Calu3 (cell line): ENCODE results near the gene ABLIM2. TPM values are rescaled to one million over a fixed set of nuclear protein-coding genes. Genes with fewer than 3 reads are reported as not detected.

Experiments used
- BruUV-seq: library from RNA; stranded (reverse); fragments of 400-500 nt; replicated peaks from 2 replicates; lab custom pipeline; 2021; lab: Mats Ljungman, UMichigan
- CTCF ChIA-PET: fragments of 300-600 bp; sonication (Branson Sonifier 250); formaldehyde crosslinking; loops from one replicate; lab custom pipeline; 2022; ENCODE audit warnings: antibody characterized with exemption; lab: Charles Lee
- DNase-seq: peaks from one replicate; pipeline ENCODE4 v3.0.0; 2022
- H3K27ac Mint-ChIP-seq: one replicate; pipeline ENCODE4 v1.8.0; 2022; ENCODE audit warnings: mixed read lengths; ENCODE audit not compliant: unreplicated experiment
- H3K27me3 Mint-ChIP-seq: one replicate; pipeline ENCODE4 v1.8.0; 2022; ENCODE audit warnings: mixed read lengths; ENCODE audit not compliant: unreplicated experiment
- H3K36me3 Mint-ChIP-seq: one replicate; pipeline ENCODE4 v1.8.0; 2022; ENCODE audit warnings: mild to moderate bottlenecking, moderate library complexity, mixed read lengths; ENCODE audit not compliant: insufficient read depth, unreplicated experiment
- H3K4me1 Mint-ChIP-seq: one replicate; pipeline ENCODE4 v1.8.0; 2022; ENCODE audit warnings: mild to moderate bottlenecking, low read depth, mixed read lengths; ENCODE audit not compliant: unreplicated experiment
- H3K4me3 Mint-ChIP-seq: one replicate; pipeline ENCODE4 v1.8.0; 2022; ENCODE audit warnings: mild to moderate bottlenecking, low read depth, moderate library complexity, mixed read lengths; ENCODE audit not compliant: unreplicated experiment
- H3K9me3 Mint-ChIP-seq: one replicate; pipeline ENCODE4 v1.8.0; 2022; ENCODE audit warnings: low read depth, mixed read lengths; ENCODE audit not compliant: unreplicated experiment
- CTCF ChIP-seq: fragments of 200-600 bp; IDR thresholded peaks from one replicate; pipeline ENCODE4 v1.8.0; 2022; ENCODE audit warnings: antibody characterized with exemption; ENCODE audit not compliant: unreplicated experiment
- intact Hi-C: fragments of 100-400 bp; cut with micrococcal nuclease; formaldehyde crosslinking; loops from one replicate; pipeline ENCODE4 v1.10.0; 2022; ENCODE audit not compliant: unreplicated experiment
- total RNA-seq: library from RNA; stranded (reverse); gene quantifications from 2 replicates; pipeline ENCODE4 v1.2.3, GENCODE V29; 2022

The ABLIM2 gene
- total RNA-seq, 1 experiment from 2014 or later = 1.0 TPM

- no peak for DNase-seq
- BruUV-seq = no TSS peak
- TF ChIP-seq CTCF = no peak
These were observed 3.6 kb downstream of the ABLIM2 start for GRCh38 chr4:8155048-8155447.

GRCh38 chr4:8153441-8153840 is 5.2 kb downstream of the ABLIM2 start:
- H3K27me3 Mint-ChIP-seq = peaks cover 44% of the 10 kb centered on the region
- DNase-seq = no peak
- H3K4me1 Mint-ChIP-seq = no peaks in the 10 kb centered on the region
- CTCF ChIA-PET = interaction anchor here (0.5 kb wide), 1 partner anchor 9 kb away, joined by 4 read pairs; no protein-coding TSS in a partner anchor
- no peak for TF ChIP-seq CTCF
- no peak overlapping the region for H3K27ac Mint-ChIP-seq
- no peaks in the 10 kb centered on the region for H3K36me3 Mint-ChIP-seq
- H3K9me3 Mint-ChIP-seq = no peaks in the 10 kb centered on the region
- no TSS peak for BruUV-seq
- no peak overlapping the region for H3K4me3 Mint-ChIP-seq
- intact Hi-C loops = no loop called here

More at GRCh38 chr4:8155048-8155447, 3.6 kb downstream of the ABLIM2 start:
- Mint-ChIP-seq H3K27me3 (peaks cover 53% of the 10 kb centered on the region), H3K36me3 (peaks cover 6% of the 10 kb centered on the region), H3K27ac (no peak overlapping the region), H3K4me3 (no peak overlapping the region), H3K9me3 (no peaks in the 10 kb centered on the region), H3K4me1 (no peaks in the 10 kb centered on the region)
- CTCF ChIA-PET = no interaction called here
- intact Hi-C loops = no loop called here

- CTCF ChIA-PET = interaction anchor here (0.5 kb wide), 1 partner anchor 10 kb away, joined by 4 read pairs; no protein-coding TSS in a partner anchor
- no peak overlapping the region for H3K4me3 Mint-ChIP-seq
These were observed 5.8 kb downstream of the ABLIM2 start for GRCh38 chr4:8152865-8153257.

GRCh38 chr4:8152090-8152864 is 6.3 kb downstream of the ABLIM2 start:
- H3K36me3 Mint-ChIP-seq = no peaks in the 10 kb centered on the region
- no peaks in the 10 kb centered on the region for H3K9me3 Mint-ChIP-seq
- H3K27ac Mint-ChIP-seq = no peak overlapping the region
- BruUV-seq = no TSS peak
- H3K4me3 Mint-ChIP-seq = no peak overlapping the region
- H3K4me1 Mint-ChIP-seq = no peaks in the 10 kb centered on the region
- intact Hi-C loops = no loop called here
- no peak for DNase-seq
- TF ChIP-seq CTCF = no peak
- peaks cover 48% of the 10 kb centered on the region for H3K27me3 Mint-ChIP-seq
- CTCF ChIA-PET = no interaction called here

More at GRCh38 chr4:8152865-8153257, 5.8 kb downstream of the ABLIM2 start:
- no peaks in the 10 kb centered on the region for H3K4me1 Mint-ChIP-seq
- H3K27ac Mint-ChIP-seq = no peak overlapping the region
- no TSS peak for BruUV-seq
- no peak for TF ChIP-seq CTCF
- intact Hi-C loops = no loop called here
- no peaks in the 10 kb centered on the region for H3K36me3 Mint-ChIP-seq
- no peaks in the 10 kb centered on the region for H3K9me3 Mint-ChIP-seq
- no peak for DNase-seq
- H3K27me3 Mint-ChIP-seq = peaks cover 49% of the 10 kb centered on the region
